ENCODE results near the gene OR2V1. TPM values are rescaled to one million over a fixed set of nuclear protein-coding genes. Genes with fewer than 3 reads are reported as not detected.
"Not testable (repeated sequence)": the region's sequence is repeated elsewhere in the genome, so short reads cannot be mapped to it uniquely, and the experiment has no call there.

OR2V1 gene
- polyA plus RNA-seq, 10 donors = not detected

DNA sequence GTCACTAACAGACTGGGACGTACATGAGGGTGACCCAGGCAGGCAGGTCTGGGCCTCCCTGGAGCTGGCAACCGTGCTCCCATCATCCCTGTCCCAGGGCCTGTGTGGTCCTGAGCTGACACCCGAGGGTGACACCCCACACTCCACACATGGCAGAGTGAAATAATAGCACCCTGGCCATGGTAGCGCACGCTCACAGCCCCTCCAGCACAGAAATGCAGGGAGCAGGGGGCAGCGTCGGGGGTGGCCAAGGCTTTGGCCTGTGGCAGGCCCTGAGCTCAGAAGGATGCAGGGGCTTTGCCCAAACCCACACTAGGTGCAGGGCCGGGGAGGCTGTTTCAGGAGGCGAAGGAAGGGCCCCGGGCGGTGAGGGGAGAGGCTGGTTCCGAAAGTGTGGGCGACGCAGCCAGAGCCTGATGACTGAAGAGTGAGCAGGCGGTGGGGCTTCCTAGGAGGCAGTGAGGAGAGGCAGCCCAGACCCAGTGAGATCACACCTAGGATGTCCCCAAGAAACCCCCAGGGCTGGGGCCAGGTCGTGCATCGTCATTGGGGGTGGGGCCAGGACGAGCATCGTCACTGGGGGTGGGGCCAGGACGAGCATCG lies 29.3 kb upstream of the OR2V1 start:
- peak in 1 of 3 donors; percentile 36 for DNase-seq

DNA sequence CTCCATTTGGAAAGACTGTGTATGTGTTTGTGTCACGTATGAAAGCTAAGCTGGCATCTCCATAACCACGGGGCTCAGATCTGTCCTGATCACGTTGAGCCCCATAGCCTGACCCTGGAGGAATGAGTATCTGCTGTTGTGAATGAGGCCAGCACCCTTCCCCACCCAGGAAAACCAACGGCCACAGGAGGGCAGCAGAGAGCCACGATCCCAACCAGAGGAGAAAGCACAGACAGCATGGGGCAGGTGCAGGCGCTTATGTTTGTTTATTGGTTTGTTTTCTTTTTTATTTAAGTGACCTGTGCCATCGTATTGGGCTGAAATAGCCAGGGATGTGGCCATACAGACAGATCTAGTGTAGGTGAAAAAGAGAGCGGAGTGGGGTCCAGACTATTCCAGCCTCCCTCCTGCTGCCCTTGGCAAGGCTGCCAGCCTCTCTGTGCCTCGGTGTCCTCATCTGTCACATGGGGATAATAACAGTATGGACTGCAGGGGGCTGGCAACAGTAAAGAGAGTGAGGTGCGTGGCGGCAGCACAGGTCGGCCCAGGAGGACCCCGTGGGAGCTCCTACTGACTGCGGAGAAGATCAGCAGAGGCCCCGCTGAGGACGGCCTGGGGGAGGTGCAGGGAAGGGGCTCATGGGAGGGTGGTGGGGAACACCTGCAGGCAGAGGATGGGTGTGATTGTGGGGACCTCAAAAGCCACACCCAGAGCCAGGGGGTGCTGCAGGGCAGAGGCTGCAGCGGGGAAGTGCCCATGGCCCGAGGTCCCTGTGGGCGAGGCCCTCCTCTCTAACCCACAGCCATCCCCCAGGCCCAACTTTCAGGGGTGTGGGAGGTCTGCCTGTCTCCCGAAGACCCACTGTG lies 28.6 kb upstream of the OR2V1 start:
- DNase-seq = peak; percentile 72 to 87 (median 85)

DNA sequence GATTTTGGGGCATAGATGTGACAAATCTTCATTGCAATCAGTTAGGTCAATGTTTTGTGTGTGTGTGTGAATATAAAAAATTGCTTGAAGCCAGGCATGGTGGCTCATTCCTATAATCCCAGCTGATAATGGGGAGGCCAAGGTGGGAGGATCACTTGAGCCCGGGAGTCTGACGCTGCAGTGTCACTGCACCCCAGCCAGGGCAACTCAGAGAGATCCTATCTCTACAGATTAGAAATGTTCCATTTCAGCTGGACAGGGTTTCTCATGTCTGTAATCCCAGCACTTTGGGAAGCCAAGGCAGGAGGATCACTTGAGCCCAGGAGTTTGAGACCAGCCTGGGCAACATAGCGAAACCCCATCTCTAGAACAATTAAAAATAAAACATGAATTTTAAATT lies 27.9 kb upstream of the OR2V1 start:
- DNase-seq = no peak

DNA sequence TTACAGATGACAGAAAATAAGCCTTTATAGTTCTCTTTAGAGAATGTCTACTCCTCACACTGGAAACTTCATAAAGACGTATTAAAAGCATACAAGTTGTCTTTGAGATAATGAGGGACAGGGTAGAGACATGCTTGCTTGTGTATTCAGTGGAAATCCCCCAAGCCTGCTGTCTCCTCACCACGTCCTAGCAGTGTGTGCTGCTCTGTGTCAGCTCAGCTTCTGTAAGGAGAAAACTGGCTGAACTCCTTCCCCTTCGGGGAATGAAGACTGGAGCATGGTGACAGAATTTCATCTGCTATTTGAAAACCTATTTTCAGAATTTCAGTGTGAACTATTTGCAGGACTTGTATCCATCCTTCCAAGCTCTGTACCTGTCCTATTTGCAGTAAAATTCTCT lies 25.8 kb upstream of the OR2V1 start:
- DNase-seq = no peak

DNA sequence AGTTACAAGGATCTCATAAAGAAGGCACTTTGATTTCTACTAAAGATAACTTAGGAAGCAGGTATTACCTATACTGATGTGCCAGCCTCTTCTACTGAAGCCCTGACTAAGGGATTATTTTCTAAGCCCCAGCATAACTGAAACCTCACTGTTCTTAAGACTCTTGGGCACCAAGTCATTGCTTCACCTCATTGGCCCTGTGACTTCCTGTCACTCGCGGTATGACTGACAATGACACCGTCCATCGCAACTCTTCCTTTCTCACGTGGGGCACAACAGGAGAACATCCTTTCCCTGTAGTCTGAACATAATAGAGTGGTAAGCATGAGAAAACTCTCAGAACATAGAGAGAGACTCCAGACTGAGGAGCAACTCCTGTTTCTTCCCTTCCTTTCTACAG lies 22.8 kb upstream of the OR2V1 start:
- no peak for DNase-seq

DNA sequence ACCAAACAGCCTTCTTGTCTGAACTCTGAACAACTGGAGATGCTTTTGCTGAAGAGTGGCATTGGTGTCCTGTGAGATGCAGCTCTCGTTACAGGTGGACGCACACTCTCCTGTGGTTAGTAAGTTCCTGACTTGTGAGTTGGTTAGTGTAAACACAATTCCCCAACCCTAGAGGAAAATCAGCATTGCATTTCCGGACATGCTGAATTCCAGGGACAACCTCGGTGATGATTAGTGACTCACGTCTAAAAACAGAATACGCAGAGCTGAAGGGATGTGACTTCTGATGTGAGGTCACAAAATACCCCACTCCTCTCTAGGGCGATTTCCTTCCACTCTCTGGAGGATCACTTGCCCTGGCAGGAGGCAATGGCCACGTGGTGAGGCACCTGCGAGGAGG lies 21.4 kb upstream of the OR2V1 start:
- DNase-seq = no peak

DNA sequence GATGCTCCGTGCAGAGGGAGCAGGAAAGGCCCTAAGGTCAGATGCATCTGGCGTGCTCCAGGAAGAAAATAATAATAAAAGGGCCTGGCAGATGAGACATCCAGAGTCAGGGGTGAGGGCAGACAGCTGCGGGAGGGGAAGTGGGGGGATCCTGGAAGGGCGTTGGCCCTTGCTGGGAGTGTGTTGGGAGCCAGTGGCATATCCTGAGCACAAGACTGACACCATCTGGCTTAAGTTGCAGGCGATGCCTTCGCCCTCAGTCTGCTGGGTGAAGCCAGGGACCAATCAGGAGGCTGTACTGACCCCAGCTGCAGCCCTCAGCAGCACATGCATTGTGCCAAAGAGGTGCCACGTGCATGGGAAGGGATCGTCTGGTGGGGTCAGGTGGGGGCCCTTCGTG lies 20.2 kb upstream of the OR2V1 start:
- DNase-seq = no peak

DNA sequence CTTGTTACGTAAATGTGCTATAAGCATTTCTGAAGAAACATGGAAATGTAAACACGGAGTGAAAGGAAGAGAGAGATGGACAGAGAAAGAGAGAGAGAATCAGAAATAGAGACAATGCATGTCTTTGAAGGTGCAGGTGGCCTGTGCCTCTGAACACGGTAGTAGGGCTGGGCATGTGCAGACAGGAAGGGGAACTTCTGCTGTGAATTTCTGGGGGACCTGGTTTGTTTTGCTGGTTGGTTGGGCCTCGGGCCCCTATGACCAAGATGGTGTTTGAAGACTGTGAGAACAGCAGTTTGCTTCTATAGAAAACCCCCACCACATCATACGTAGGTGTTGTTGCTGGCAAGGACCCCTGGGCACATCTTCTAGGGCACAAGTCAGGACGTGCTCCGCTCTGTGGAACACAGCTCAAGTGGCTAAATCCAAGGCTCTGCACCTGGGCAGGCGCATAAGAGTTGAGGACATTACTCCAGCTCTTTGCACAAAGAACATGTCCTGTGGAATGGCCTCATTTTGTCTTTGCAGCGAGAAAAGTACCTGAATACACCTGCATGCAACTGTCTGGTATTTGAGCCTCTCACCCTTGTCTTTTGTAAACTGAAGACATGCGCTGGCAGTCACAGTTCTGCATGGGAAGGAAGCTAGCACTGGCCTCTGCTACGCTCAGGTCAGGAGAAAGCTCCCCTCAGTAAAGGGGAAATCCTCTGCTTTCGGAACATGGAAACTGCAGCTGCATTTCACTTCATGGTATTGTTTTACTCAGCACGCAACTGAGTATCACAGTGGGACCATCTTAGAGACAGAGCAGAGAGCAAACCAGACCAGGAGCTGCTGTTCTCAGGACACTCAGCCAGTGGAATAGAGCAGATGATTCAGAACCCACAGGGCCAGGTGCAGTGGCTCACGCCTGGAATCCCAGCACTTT lies 19.1 kb upstream of the OR2V1 start:
- no peak for DNase-seq

DNA sequence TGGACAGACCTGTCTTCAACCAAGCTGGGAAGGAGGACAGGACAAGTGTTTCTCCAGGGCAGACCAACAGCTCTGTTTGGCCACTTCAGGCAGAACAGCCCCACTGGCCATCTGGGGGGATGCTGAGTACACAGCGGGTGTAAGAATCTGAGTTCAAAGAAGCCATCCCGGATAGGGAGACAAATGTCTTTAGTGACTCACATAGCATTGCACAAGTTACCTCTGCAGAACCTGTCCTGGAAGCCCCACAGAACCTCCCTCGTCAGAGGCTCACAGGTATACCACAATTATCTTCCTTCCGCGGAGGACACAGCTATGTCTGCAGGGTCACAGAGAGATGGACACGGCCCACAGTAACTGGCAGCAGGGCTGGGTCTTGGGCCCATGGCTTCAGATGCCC lies 18.4 kb upstream of the OR2V1 start:
- no peak for DNase-seq

DNA sequence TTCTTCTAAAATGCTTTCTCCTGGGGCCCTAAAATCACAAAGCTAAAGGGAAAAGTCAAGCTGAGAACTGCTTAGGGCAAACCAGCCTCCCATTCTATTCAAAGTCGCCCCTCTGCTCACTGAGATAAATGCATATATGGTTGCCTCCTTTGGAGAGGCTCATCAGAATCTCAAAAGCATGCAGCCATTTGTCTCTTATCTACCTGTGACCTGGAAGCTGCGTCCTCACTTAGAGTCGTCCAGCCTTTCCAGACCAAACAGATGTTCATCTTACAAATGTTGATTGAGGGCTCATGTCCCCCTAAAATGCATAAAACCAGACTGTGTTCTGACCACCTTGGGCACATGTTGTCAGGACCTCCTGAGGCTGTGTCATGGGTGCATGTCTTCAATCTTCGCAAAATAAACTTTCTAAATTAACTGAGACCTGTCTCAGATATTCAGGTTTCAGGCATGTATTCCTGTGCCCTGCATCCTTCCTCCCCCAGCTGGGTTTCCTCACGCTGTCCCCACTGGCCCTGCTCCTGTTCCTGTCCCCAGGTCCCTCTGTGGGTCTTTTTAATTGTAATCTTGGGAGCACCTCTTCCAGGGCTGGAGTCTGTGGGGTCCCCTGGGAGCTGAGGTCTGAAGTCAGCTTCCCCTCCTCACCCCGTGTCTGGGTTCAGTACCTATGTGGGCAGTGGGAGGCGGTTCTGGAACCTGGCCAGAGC lies 16.1 kb upstream of the OR2V1 start, which contains the start of gene OR2V2:
Gene OR2V2 (plus strand): TSS at position 660 of the 710 bp plus-strand sequence. CDS start 7,357 bp downstream, outside the sequence.
- DNase-seq = not testable (repeated sequence)

DNA sequence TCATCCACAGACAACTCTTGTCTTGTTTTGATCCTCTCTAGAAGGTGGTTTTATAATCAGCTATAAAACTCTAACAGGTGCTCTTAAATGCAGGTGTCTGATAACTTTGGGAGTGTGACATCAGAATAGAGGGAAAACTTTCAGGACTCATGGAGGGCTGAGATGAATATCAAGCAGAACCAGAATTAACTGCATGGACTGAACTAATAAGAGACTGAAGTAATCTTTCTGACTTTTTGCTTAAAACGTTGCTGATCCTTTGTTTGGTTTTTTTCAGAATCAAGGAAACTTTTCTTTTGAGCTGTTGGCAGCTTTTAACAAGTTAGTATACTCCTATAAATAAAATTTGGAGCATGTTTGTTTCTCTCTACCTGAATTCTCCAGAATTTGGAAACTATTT lies 14.2 kb upstream of the OR2V1 start:
- no peak for DNase-seq

DNA sequence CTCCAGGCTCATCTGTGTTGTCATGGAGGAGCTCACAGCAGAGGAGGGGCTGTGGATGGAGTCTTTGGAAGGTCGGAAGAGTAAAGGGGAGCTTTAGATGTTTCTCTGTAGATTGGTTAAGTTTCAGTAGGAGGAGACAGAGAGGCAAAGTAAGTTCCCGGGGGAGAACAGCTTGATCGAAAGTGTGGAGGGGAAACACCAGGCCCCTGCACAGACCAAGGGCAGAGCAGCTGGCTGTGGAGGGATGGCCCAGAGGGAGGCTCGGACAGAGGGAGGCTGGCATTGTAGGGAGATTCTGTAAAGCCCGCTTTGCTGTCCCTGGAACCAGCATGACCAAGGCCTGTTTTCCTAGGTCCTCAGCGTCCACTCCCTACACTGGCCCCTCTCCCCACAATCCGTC lies 11.1 kb upstream of the OR2V1 start:
- no peak for DNase-seq

DNA sequence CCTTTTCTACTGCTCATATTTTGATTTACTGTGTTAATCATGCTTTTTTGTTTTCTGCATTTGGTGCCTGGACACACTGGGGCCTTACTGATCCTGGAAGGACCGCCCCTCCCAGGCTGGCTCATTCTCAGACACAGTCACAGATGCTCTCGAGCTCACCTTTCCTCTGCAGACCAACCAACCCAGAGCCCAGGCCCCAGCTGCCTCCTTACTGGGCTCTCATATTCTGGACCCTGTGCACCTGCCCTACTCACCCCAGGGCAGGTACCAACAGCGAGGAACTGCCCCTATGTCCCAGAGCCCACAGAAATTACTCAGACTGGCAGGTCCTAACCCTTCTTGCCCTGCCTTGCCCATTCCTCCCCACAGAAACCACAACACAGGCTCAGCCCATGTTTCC lies 9.8 kb upstream of the OR2V1 start:
- no peak for DNase-seq

DNA sequence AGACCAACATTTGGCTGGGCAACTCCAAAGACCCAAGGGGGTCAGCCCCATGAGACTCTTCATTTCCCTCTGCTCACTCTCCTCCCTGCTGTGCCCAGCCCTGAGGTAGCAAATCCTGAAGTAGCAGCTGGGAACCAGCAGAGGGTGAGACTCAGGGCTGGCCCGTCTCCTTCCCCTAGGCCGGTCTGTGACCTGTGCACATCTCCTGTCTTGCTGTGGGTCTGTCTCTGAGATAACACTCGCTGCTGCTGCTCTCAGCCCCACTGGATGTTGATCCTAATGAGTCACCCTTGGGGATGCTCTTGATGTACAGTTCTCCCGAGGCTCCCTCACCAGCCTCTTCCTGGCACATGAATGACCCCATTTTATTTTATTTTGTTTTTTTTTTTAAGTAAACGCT lies 7.3 kb upstream of the OR2V1 start:
- no peak for DNase-seq

DNA sequence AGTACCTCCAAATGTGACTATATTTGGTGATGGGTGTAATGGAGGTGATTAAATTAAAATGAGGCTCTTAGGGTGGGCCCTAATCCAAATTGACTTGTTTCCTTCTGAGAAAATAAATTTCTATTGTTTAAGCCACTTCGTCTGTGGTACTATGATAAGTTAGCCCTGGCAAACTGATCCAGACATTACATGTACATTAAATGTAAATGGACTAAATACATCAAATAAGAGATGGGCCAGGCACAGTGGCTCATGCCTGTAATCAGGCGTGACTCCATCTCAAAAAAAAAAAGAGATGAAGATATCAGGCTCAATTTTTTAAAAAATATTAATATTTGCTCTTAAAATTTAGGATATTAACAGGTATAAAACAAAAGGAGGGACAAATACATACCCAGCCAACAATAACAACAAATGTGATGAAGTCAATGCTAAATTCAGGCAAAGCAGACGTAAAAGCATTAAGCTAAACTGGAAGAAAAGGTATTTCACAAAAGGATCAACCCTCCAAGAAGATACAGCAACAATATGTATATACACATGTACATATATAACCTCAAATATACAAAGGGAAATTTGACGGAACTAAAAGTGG lies 5.5 kb upstream of the OR2V1 start:
- DNase-seq = no peak

DNA sequence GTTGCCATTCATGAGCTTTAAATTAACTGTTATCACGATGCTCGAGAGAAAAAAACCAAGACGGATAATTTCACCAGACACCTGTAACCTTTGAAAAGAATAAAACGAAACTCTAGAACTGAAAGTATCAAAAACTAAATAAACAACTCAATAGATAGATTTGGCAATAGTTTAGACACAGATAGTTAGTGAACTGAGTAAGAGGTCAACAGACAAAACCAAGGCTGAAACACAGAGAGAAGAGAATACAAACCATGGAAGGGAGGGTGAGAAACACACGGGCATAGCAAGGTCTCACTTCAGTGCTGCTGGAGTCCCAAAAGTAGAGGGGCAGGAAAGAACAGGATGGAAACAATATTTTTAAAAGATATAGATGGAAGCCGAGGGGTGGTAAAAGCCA lies 3.3 kb upstream of the OR2V1 start:
- no peak for DNase-seq

DNA sequence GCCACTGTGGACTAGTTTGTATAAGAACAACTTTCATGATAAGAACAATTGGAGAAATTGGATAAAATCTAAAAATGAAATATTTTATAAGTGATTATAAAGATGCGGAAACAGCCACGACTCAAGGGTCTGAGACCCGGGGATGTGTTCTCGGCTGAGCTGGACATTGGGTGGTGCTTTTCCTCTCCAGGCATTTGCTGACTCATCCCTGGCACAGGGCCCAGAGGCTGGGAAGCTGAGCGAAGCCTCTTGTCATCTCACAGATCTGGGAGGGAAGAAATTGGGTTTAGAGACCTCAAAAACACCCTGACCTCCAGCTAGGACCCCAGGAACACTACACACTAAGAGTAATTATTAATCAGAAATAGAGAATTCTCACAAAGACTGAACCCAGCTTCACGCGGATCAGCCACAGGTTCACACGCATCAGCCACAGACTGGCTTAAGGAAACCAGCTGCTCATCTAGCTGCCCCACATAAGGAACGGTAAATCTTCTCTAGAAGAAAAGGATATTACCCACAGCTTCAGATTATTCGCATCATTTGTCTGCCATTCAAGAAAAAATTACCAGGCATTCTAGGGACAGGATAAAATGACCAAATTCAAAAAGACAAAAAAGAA lies 2.8 kb upstream of the OR2V1 start:
- peak in 2 of 3 donors; percentile 20 to 25 for DNase-seq

DNA sequence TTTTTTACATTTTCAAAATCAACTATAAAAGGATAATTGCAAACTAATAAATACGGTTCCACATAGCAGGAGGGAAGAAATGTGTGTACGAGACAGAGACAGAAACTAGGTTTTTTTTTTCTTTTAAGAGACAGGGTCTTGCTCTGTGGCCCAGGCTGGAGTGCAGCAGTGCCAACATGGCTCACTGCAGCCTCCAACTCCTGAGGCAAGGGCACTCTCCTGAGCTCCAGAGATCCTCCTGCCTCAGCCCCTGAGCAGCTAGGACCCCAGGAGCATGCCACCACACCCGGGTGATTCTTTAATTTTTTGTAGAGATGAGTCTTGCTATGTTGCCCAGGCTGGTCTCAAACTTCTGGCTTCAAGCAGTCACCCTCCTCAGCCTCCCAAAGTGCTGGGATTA lies 2.1 kb upstream of the OR2V1 start:
- DNase-seq = no peak

DNA sequence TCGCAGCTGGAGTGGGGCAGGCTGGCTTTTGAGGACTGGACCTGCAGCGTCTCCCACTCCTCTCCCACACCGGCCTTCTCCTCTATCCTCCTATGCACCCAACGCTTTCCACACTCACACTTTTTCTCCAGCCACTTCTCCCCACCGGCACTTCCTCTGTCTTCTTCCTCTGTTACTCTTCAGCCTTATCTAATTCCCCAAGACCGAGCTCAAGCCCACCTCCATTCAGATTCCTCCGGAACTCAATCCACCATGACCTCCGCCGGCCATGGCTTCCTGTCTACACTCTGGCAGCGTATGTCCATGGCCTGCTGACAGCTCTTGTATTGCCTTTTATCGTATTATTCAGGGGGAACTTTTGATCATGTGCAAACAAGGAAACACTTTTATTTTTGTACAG lies 545 bp upstream of the OR2V1 start:
- no peak for DNase-seq

DNA sequence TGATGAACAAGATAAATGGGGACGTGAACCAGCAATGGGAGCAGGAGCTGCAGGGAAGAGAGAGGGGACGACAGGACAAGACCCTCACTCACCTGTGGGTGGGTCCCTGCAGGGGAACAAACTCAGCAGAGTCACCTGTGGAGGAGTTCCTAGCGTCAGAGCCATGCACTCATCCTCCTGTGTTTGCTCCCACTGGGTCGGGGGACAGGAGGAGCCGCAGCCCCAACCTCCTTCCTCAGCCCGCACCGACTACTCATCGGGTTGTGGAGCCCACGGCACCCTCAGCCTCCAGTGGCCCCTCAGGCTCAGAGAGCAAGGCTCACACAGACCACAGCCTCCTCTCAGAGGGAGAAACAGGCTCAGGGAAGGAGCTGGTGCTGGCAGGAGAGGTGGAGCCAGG lies 888 bp downstream of the OR2V1 start:
- not testable (repeated sequence) for DNase-seq

DNA sequence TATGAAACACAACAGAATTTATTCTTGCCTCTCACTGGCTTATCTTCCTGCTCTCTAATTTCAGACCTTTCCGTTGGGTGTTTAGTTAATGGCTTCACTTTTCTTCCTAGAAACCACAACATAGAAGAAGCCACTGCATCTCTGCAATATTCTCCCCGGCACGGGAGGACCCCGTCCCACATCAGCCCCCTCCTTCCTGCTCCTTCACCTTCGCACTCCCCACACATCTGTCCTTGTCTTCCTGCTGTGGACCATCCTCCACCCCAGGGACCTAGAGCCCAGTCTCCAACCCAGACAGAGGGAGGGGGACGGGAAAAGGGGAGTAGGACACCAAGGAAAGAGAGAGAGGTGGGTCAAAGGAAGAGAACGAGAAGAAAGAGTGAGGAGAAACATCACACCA lies 1.4 kb downstream of the OR2V1 start:
- no peak for DNase-seq

Measured in muscle of back (tissue), 11 donors.